Peyer's patch (tissue), 4 donors: ENCODE measurements around the gene REELD1. TPM values are rescaled to one million over a fixed set of nuclear protein-coding genes. Genes with fewer than 3 reads are reported as not detected.

Experiments used
- DNase-seq, 3 donors: peaks; one replicate each; pipeline ENCODE4 v3.0.0-alpha.2; 2017 to 2019
- H3K27ac ChIP-seq, 4 donors: fragments of 200-600 bp; sonication (generic); one replicate each; pipeline ENCODE4 v1.5.1; 2016 to 2019
- H3K27me3 ChIP-seq, 2 donors: fragments of 200-600 bp; sonication (generic); one replicate each; pipeline ENCODE4 v1.5.1; 2019
- H3K36me3 ChIP-seq, 3 donors: fragments of 200-600 bp; sonication (generic); one replicate each; pipeline ENCODE4 v1.5.1; 2016 to 2019
- H3K4me1 ChIP-seq, 4 donors: fragments of 200-600 bp; sonication (generic); one replicate each; pipeline ENCODE4 v1.5.1; 2016 to 2019
- H3K4me3 ChIP-seq, 4 donors: fragments of 200-600 bp; sonication (generic); 1 replicate in 3 of 4; 2 replicates in 1 of 4; pipeline ENCODE4 v1.5.1; 2016 to 2019; ENCODE audit warnings: mild to moderate bottlenecking in 1 of 4
- H3K9me3 ChIP-seq, 4 donors: fragments of 200-600 bp; sonication (generic); one replicate each; pipeline ENCODE4 v1.5.1; 2016 to 2019; ENCODE audit warnings: mild to moderate bottlenecking in 1 of 4
- CTCF ChIP-seq, 6 experiments: fragments of 450-650 bp in 4 of 6; fragments of 200-600 bp in 2 of 6; sonication (generic) in 1 of 6; IDR thresholded peaks; one replicate each; pipeline ENCODE4 v1.5.1; 2017 to 2019; ENCODE audit warnings: antibody characterized with exemption in 6 of 6, mild to moderate bottlenecking in 3 of 6, moderate library complexity in 1 of 6
- POLR2A ChIP-seq, 2 donors: fragments of 450-650 bp; IDR thresholded peaks; one replicate each; pipeline ENCODE4 v1.5.1; 2017; ENCODE audit warnings: antibody characterized with exemption in 2 of 2, mild to moderate bottlenecking in 2 of 2, moderate library complexity in 2 of 2
- total RNA-seq, 4 donors: library from RNA; depleted of rRNA; stranded (reverse); fragments of >200 nt; gene quantifications; one replicate each; pipeline ENCODE4 v1.1.0, GENCODE V29; 2016

REELD1 gene
- total RNA-seq, 4 donors from 2014 or later = 0.35 to 1.7 (median 0.80) TPM; not detected in 1

GRCh38 chr4:146260521-146260920, 46.2 kb downstream of the REELD1 start:
- DNase-seq = no peak
- TF ChIP-seq POLR2A (IDR thresholded peaks at IDR 0.05) (no peak), CTCF (IDR thresholded peaks at IDR 0.05) (no peak)
- Histone ChIP-seq H3K4me3 (no peak overlapping the region), H3K4me1 (no peaks in the 10 kb centered on the region), H3K27me3 (no peaks in the 10 kb centered on the region), H3K9me3 (no peaks in the 10 kb centered on the region), H3K27ac (no peak overlapping the region), H3K36me3 (no peaks in the 10 kb centered on the region)

GRCh38 chr4:146261041-146261440, 46.7 kb downstream of the REELD1 start:
- no peaks in the 10 kb centered on the region for H3K4me1 ChIP-seq
- TF ChIP-seq POLR2A (IDR thresholded peaks at IDR 0.05) = no peak
- no peak for TF ChIP-seq CTCF (IDR thresholded peaks at IDR 0.05)

GRCh38 chr4:146263793-146264192, 49.5 kb downstream of the REELD1 start:
- Histone ChIP-seq H3K36me3 (no peaks in the 10 kb centered on the region), H3K27me3 (no peaks in the 10 kb centered on the region), H3K27ac (no peak overlapping the region), H3K4me3 (no peak overlapping the region), H3K9me3 (no peaks in the 10 kb centered on the region), H3K4me1 (no peaks in the 10 kb centered on the region)
- no peak for DNase-seq
- TF ChIP-seq POLR2A (IDR thresholded peaks at IDR 0.05) (no peak), CTCF (IDR thresholded peaks at IDR 0.05) (no peak)

More at GRCh38 chr4:146261041-146261440, 46.7 kb downstream of the REELD1 start:
- no peaks in the 10 kb centered on the region for H3K9me3 ChIP-seq
- no peak for DNase-seq
- no peaks in the 10 kb centered on the region for H3K36me3 ChIP-seq
- no peak overlapping the region for H3K4me3 ChIP-seq
- H3K27me3 ChIP-seq = no peaks in the 10 kb centered on the region
- no peak overlapping the region for H3K27ac ChIP-seq

GRCh38 chr4:146265950-146266490, 51.7 kb downstream of the REELD1 start:
- Histone ChIP-seq H3K27ac (no peak overlapping the region), H3K9me3 (no peaks in the 10 kb centered on the region), H3K4me3 (no peak overlapping the region), H3K27me3 (no peaks in the 10 kb centered on the region), H3K4me1 (no peaks in the 10 kb centered on the region), H3K36me3 (no peaks in the 10 kb centered on the region)
- TF ChIP-seq CTCF (IDR thresholded peaks at IDR 0.05) = no peak
- TF ChIP-seq POLR2A (IDR thresholded peaks at IDR 0.05) = no peak
- no peak for DNase-seq

- TF ChIP-seq POLR2A (IDR thresholded peaks at IDR 0.05) (no peak), CTCF (IDR thresholded peaks at IDR 0.05) (no peak)
- no peaks in the 10 kb centered on the region for H3K36me3 ChIP-seq
- H3K27ac ChIP-seq = no peak overlapping the region
- H3K9me3 ChIP-seq = no peaks in the 10 kb centered on the region
- H3K4me1 ChIP-seq = no peaks in the 10 kb centered on the region
- no peak for DNase-seq
- H3K4me3 ChIP-seq = no peak overlapping the region
- H3K27me3 ChIP-seq = no peaks in the 10 kb centered on the region
Observed at GRCh38 chr4:146267826-146268225, 53.5 kb downstream of the REELD1 start.

GRCh38 chr4:146269228-146269653, 54.9 kb downstream of the REELD1 start:
- H3K9me3 ChIP-seq = no peaks in the 10 kb centered on the region
- DNase-seq = no peak
- no peaks in the 10 kb centered on the region for H3K4me1 ChIP-seq
- no peak for TF ChIP-seq POLR2A (IDR thresholded peaks at IDR 0.05)
- no peak for TF ChIP-seq CTCF (IDR thresholded peaks at IDR 0.05)
- no peak overlapping the region for H3K27ac ChIP-seq
- H3K4me3 ChIP-seq = no peak overlapping the region
- H3K36me3 ChIP-seq = no peaks in the 10 kb centered on the region
- H3K27me3 ChIP-seq = no peaks in the 10 kb centered on the region
